ENCODE measurements around the gene PEX11A.

Gene PEX11A

GRCh38 chr15:89633585-89633984, 57.0 kb downstream of the PEX11A start:
- Histone ChIP-seq H3K27ac (ENCODE audit: extremely low read depth, low read depth, low read length) (no peak overlapping the region), H3K9me3 (ENCODE audit: control insufficient read depth, insufficient read depth, low read depth, low read length) (no peaks in the 10 kb centered on the region; the same call in 1 of the 2 replicates), H3K36me3 (ENCODE audit: control insufficient read depth in 2 of 2, insufficient read depth in 1 of 2, low read length in 2 of 2) (peaks cover 38 to 50% of the 10 kb centered on the region in 2 experiments), H3K4me1 (ENCODE audit: control insufficient read depth, insufficient read depth, low read length) (no peaks in the 10 kb centered on the region), H3K4me3 (ENCODE audit: low read depth, low read length) (no peak overlapping the region)
- no peak for TF ChIP-seq ZNF488 (tag by site-specific recombination; IDR thresholded peaks at IDR 0.05)
- TF ChIP-seq ZNF600 (tag by site-specific recombination; IDR thresholded peaks at IDR 0.05), result peak; percentile 43; the same call in 1 of the 2 replicates
- CTCF ChIA-PET, result no interaction called here
- POLR2A ChIA-PET, result no interaction called here

GRCh38 chr15:89632563-89633430, 57.8 kb downstream of the PEX11A start:
- TF ChIP-seq ZFP3 (tag by site-specific recombination; IDR thresholded peaks at IDR 0.05; ENCODE audit: low read depth), result no peak
- TF ChIP-seq SP3 (tag by site-specific recombination; IDR thresholded peaks at IDR 0.05), result no peak
- no peak for TF ChIP-seq ZNF133 (tag by site-specific recombination; IDR thresholded peaks at IDR 0.05)
- no peak for TF ChIP-seq ZNF624 (tag by site-specific recombination; IDR thresholded peaks at IDR 0.05)
- 0 out of 2 replicates have a peak, but pooled peaks have one; percentile 16 for TF ChIP-seq ZNF837 (tag by site-specific recombination; IDR thresholded peaks at IDR 0.05)
- no peak for TF ChIP-seq KLF16 (tag by site-specific recombination; IDR thresholded peaks at IDR 0.05)
- H3K4me1 ChIP-seq (ENCODE audit: control insufficient read depth, insufficient read depth, low read length), result no peaks in the 10 kb centered on the region
- no peak overlapping the region for H3K4me3 ChIP-seq (ENCODE audit: low read depth, low read length)
- ChIA-PET CTCF (interaction anchor here (1.0 kb wide), 2 partner anchors 12 to 15 kb away, joined by 3 to 6 read pairs; no protein-coding TSS in a partner anchor), POLR2A (interaction anchor here (0.7 to 1.0 kb wide), 4 partner anchors 10 to 58 kb away, joined by 3 to 4 read pairs (median 3); partner anchors contain the start of gene TICRR)
- no peak overlapping the region for H3K27ac ChIP-seq (ENCODE audit: extremely low read depth, low read depth, low read length)
- no peaks in the 10 kb centered on the region; the same call in 1 of the 2 replicates for H3K9me3 ChIP-seq (ENCODE audit: control insufficient read depth, insufficient read depth, low read depth, low read length)
- H3K36me3 ChIP-seq (ENCODE audit: control insufficient read depth in 2 of 2, insufficient read depth in 1 of 2, low read length in 2 of 2), result peaks cover 44 to 58% of the 10 kb centered on the region in 2 experiments

- ChIA-PET CTCF (interaction anchor here (1.0 kb wide), 2 partner anchors 13 to 16 kb away, joined by 3 to 6 read pairs; no protein-coding TSS in a partner anchor), POLR2A (interaction anchor here (0.7 to 1.0 kb wide), 3 partner anchors 11 to 57 kb away, joined by 3 to 4 read pairs (median 3); partner anchors contain the start of gene TICRR)
- Histone ChIP-seq H3K4me3 (ENCODE audit: low read depth, low read length) (no peak overlapping the region), H3K36me3 (ENCODE audit: control insufficient read depth in 2 of 2, insufficient read depth in 1 of 2, low read length in 2 of 2) (peaks cover 50 to 67% of the 10 kb centered on the region in 2 experiments), H3K27ac (ENCODE audit: extremely low read depth, low read depth, low read length) (no peak overlapping the region), H3K4me1 (ENCODE audit: control insufficient read depth, insufficient read depth, low read length) (no peaks in the 10 kb centered on the region), H3K9me3 (ENCODE audit: control insufficient read depth, insufficient read depth, low read depth, low read length) (no peaks in the 10 kb centered on the region; the same call in 1 of the 2 replicates)
- TF ChIP-seq EGR2 (tag by site-specific recombination; IDR thresholded peaks at IDR 0.05; ENCODE audit: low read depth) (no peak), ZNF600 (tag by site-specific recombination; IDR thresholded peaks at IDR 0.05) (peak; percentile 76)
Measured at GRCh38 chr15:89631902-89632264, 58.7 kb downstream of the PEX11A start.

All from HEK293 (cell line).